B cell (primary cell): ENCODE measurements around the gene TK2. TPM values are rescaled to one million over a fixed set of nuclear protein-coding genes. Genes with fewer than 3 reads are reported as not detected.
A peak's percentile ranks its signal among the peaks of the same experiment; 100 is the strongest.

Experiments
- ATAC-seq: fragments of 200-7000 bp; cut with Tn5 transposase; one replicate; pipeline ENCODE4 v1.10.0; 2021; ENCODE audit warnings: low read depth, mild to moderate bottlenecking, moderate number of reproducible peaks, moderate library complexity
- CTCF ChIA-PET: fragments of 350-600 bp; sonication (Branson Sonifier 250); formaldehyde crosslinking; loops from one replicate; lab custom pipeline; 2021; ENCODE audit warnings: antibody characterized with exemption, inconsistent platforms; lab: Charles Lee
- POLR2A ChIA-PET: fragments of 350-600 bp; sonication (Branson Sonifier 250); formaldehyde crosslinking; loops from one replicate; lab custom pipeline; 2021; ENCODE audit warnings: antibody characterized with exemption; lab: Charles Lee
- DNase-seq: peaks from one replicate; pipeline ENCODE4 v3.0.0; 2013
- H2AFZ ChIP-seq: 2 replicates; pipeline ENCODE4 v1.6.1; 2012; ENCODE audit warnings: mild to moderate bottlenecking, low read depth, low read length; ENCODE audit not compliant: insufficient read depth, poor library complexity, severe bottlenecking
- H3K27ac ChIP-seq, 2 donors: 1 replicate in 1 of 2; 2 replicates in 1 of 2; pipeline ENCODE4 v1.5.1; 2012 to 2013; ENCODE audit warnings: low read length in 2 of 2, mild to moderate bottlenecking in 2 of 2, moderate library complexity in 1 of 2
- H3K27me3 ChIP-seq, 4 experiments: fragments of 200-600 bp in 1 of 4; sonication (generic) in 1 of 4; replicated peaks in 1 of 4; 1 replicate in 2 of 4; 2 replicates in 2 of 4; pipeline versions ENCODE4 v1.6.1 to v1.7.0; 2013 to 2016; ENCODE audit warnings: low read length in 3 of 4, mild to moderate bottlenecking in 2 of 4, mixed read lengths in 1 of 4, moderate library complexity in 1 of 4; ENCODE audit not compliant: insufficient read depth in 4 of 4, control insufficient read depth in 3 of 4; ENCODE audit errors: control extremely low read depth in 1 of 4
- H3K36me3 ChIP-seq, 2 experiments: replicated peaks in 1 of 2; 1 replicate in 1 of 2; 2 replicates in 1 of 2; pipeline versions ENCODE4 v1.6.1 to v1.7.1; 2013; ENCODE audit warnings: low read length in 1 of 2; ENCODE audit not compliant: insufficient read depth in 2 of 2, control insufficient read depth in 1 of 2; ENCODE audit errors: control extremely low read depth in 1 of 2, extremely low read depth in 1 of 2
- H3K4me1 ChIP-seq, 2 donors: fragments of 200-600 bp in 1 of 2; sonication (generic) in 1 of 2; 1 replicate in 1 of 2; 2 replicates in 1 of 2; pipeline versions ENCODE4 v1.5.1 to v1.6.1; 2013 to 2017; ENCODE audit warnings: low read length in 2 of 2; ENCODE audit not compliant: control insufficient read depth in 2 of 2, insufficient read depth in 2 of 2
- H3K4me2 ChIP-seq: replicated peaks from 2 replicates; pipeline ENCODE3; 2012; ENCODE audit warnings: mild to moderate bottlenecking, low read depth, low read length; ENCODE audit not compliant: poor library complexity, severe bottlenecking
- H3K4me3 ChIP-seq, 5 experiments: fragments of 200-600 bp in 1 of 5; sonication (generic) in 1 of 5; 1 replicate in 3 of 5; 2 replicates in 2 of 5; pipeline versions ENCODE4 v1.5.1 to v1.7.0; 2011 to 2016; ENCODE audit warnings: low read length in 4 of 5, mild to moderate bottlenecking in 4 of 5, low read depth in 2 of 5, control low read depth in 1 of 5, moderate library complexity in 1 of 5; ENCODE audit not compliant: insufficient read depth in 1 of 5; ENCODE audit errors: control extremely low read depth in 1 of 5, extremely low read depth in 1 of 5
- H3K79me2 ChIP-seq: fragments of 200-600 bp; sonication (generic); one replicate; pipeline ENCODE4 v1.6.0; 2016; ENCODE audit warnings: low read length; ENCODE audit not compliant: control insufficient read depth, insufficient read depth
- H3K9ac ChIP-seq: fragments of 200-600 bp; sonication (generic); 2 replicates; pipeline ENCODE4 v1.6.1; 2017; ENCODE audit warnings: mild to moderate bottlenecking, low read length, moderate library complexity
- H3K9me3 ChIP-seq, 3 donors: one replicate each; pipeline versions ENCODE4 v1.6.1 to v1.7.1; 2013; ENCODE audit warnings: low read length in 2 of 3; ENCODE audit not compliant: control insufficient read depth in 2 of 3, insufficient read depth in 1 of 3; ENCODE audit errors: control extremely low read depth in 1 of 3
- H4K20me1 ChIP-seq: 2 replicates; pipeline ENCODE4 v1.6.0; 2012; ENCODE audit warnings: mild to moderate bottlenecking, low read length; ENCODE audit not compliant: insufficient read depth, control insufficient read depth, poor library complexity, severe bottlenecking
- H3K27ac Mint-ChIP-seq: one replicate; pipeline ENCODE4 v1.8.0; 2021; ENCODE audit warnings: mixed read lengths
- H3K27me3 Mint-ChIP-seq: one replicate; pipeline ENCODE4 v1.8.0; 2021; ENCODE audit warnings: mixed read lengths
- H3K4me1 Mint-ChIP-seq: one replicate; pipeline ENCODE4 v1.8.0; 2021; ENCODE audit warnings: mixed read lengths
- H3K4me3 Mint-ChIP-seq: one replicate; pipeline ENCODE4 v1.8.0; 2021; ENCODE audit warnings: mixed read lengths
- H3K9me3 Mint-ChIP-seq: one replicate; pipeline ENCODE4 v1.8.0; 2022; ENCODE audit warnings: mixed read lengths; ENCODE audit not compliant: insufficient read depth
- EZH2 ChIP-seq: IDR thresholded peaks from 2 replicates; pipeline ENCODE4 v1.6.1; 2012; ENCODE audit warnings: borderline replicate concordance, low read depth, mild to moderate bottlenecking, moderate library complexity, low read length; ENCODE audit not compliant: insufficient read depth, poor library complexity, severe bottlenecking
- WGBS: methylation state at CpG from one replicate; pipeline ENCODE4 v1.1.5; 2013; ENCODE audit warnings: missing lambda C conversion rate; ENCODE audit not compliant: insufficient coverage; 5-methylcytosine and 5-hydroxymethylcytosine counted together
- intact Hi-C: fragments of 100-400 bp; cut with micrococcal nuclease; formaldehyde crosslinking; loops from one replicate; pipeline ENCODE4 v1.10.0; 2022
- polyA plus RNA-seq: library from polyadenylated mRNA; depleted of rRNA; stranded (reverse); fragments of >200 nt; gene quantifications from 2 replicates; pipeline ENCODE4 v1.2.3, GENCODE V29; 2012
- total RNA-seq, 2 donors: library from RNA; stranded (reverse); fragments of 120-200 nt in 1 of 2; gene quantifications; 1 replicate in 1 of 2; 2 replicates in 1 of 2; pipeline versions ENCODE4 v1.2.3 to v1.2.4, GENCODE V29; 2013 to 2022
- TF ChIP-seq, protein P1 (sequence below): fragments of 200-600 bp; IDR thresholded peaks from one replicate; pipeline ENCODE4 v1.8.0; 2022; ENCODE audit warnings: antibody characterized with exemption, mild to moderate bottlenecking

Gene TK2
- total and polyA plus RNA-seq, 2 donors (not counting 1 experiment from before 2014, with no cell fraction given): 2.9 to 9.7 TPM

DNA sequence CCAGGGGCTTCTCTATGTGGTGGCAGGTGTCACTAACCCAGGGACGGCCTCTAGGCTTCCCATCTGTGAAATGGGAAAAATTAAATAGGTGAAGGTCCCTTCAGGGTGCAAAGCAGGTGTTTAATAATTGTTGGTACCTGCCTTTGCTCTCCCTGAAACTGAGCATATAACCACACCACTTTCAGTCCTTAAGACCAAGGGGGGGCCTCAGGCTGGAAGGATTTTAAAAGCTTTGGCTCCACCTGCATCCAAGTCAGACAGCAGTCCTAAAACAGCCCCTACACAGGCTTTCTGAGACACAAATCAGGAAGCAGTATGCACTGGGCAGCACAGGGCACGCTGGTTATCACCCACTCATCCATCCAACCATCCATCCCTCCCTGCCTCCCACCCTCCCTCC is 55.0 kb downstream of the TK2 start:
- Histone ChIP-seq H3K4me3 (no peak overlapping the region), H4K20me1 (no peaks in the 10 kb centered on the region), H3K9me3 (peaks cover 0 to 4% (median 0%) of the 10 kb centered on the region in 3 donors), H3K4me2 (no peak overlapping the region), H3K27me3 (peaks cover 0 to 19% (median 0%) of the 10 kb centered on the region in 4 experiments), H3K79me2 (no peaks in the 10 kb centered on the region), H3K4me1 (no peaks in the 10 kb centered on the region), H3K9ac (no peak overlapping the region), H3K36me3 (no peaks in the 10 kb centered on the region), H2AFZ (no peak overlapping the region), H3K27ac (no peak overlapping the region)
- Mint-ChIP-seq H3K4me1 (peaks cover 5% of the 10 kb centered on the region), H3K9me3 (no peaks in the 10 kb centered on the region), H3K27ac (no peak overlapping the region), H3K4me3 (no peak overlapping the region), H3K27me3 (peaks cover 8% of the 10 kb centered on the region)
- CTCF ChIA-PET: no interaction called here
- intact Hi-C loops: no loop called here
- TF ChIP-seq EZH2: no peak
- TF ChIP-seq, protein P1, sequence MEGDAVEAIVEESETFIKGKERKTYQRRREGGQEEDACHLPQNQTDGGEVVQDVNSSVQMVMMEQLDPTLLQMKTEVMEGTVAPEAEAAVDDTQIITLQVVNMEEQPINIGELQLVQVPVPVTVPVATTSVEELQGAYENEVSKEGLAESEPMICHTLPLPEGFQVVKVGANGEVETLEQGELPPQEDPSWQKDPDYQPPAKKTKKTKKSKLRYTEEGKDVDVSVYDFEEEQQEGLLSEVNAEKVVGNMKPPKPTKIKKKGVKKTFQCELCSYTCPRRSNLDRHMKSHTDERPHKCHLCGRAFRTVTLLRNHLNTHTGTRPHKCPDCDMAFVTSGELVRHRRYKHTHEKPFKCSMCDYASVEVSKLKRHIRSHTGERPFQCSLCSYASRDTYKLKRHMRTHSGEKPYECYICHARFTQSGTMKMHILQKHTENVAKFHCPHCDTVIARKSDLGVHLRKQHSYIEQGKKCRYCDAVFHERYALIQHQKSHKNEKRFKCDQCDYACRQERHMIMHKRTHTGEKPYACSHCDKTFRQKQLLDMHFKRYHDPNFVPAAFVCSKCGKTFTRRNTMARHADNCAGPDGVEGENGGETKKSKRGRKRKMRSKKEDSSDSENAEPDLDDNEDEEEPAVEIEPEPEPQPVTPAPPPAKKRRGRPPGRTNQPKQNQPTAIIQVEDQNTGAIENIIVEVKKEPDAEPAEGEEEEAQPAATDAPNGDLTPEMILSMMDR: no peak
- 100% methylated on average over 1 of the region's 2 CpGs for WGBS
- POLR2A ChIA-PET: no interaction called here
- DNase-seq (no peak), ATAC-seq (no peak)

DNA sequence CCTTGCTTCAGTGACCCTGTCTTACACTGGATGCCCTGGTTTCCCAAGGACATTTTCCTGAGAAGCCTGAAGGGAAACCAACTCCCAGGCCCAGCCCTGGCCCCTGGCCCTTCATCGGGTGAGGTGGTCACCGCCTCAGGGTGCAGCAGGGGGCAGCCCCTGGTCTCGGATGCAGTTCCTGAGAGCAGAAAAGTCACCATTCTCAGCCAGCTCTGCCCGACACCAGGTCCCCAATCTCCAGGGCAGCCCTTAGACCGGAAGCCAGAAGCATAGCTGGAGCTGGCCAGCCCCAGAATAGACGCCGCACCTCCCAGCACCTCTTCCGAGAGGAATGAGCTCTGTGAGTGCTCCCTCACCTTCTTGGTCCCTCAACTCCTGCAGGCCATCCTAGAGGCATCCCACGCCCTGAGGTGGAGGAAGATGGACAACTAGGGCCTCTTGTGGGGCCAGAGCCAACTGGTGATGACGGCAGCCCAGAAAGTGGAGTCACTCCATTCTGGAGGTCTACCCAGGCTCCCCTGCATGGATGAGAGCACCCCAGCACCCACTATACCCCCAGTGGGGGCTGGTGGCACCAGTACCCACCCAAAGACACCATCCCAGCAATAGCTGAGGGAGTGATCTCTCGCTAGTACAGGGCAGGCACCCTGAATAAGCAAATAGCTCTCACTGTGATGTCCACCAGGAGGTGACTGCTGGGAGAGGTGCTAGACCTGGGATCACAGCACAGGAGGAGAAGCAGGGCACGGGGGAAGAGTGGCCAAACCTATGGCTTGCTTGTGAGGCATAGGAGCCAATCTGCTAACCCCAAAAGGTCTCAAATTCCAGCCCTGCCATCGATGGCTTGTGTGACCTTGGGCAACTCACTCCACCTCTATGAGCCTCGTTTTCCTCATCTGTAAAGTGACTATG is 56.2 kb downstream of the TK2 start:
- peaks cover 4% of the 10 kb centered on the region for H3K4me1 Mint-ChIP-seq
- no peak for ATAC-seq
- Histone ChIP-seq H3K27ac (no peak overlapping the region), H3K4me2 (no peak overlapping the region), H3K27me3 (peaks cover 0 to 19% (median 0%) of the 10 kb centered on the region in 4 experiments), H2AFZ (no peak overlapping the region), H3K36me3 (no peaks in the 10 kb centered on the region), H3K4me3 (no peak overlapping the region), H3K9me3 (peaks cover 0 to 4% (median 0%) of the 10 kb centered on the region in 3 donors), H3K9ac (no peak overlapping the region), H3K4me1 (no peaks in the 10 kb centered on the region), H3K79me2 (no peaks in the 10 kb centered on the region), H4K20me1 (no peaks in the 10 kb centered on the region)
- WGBS: 95% methylated on average over 7 of the region's 14 CpGs
- POLR2A ChIA-PET: no interaction called here
- H3K4me3 Mint-ChIP-seq: no peak overlapping the region
- H3K27ac Mint-ChIP-seq: no peak overlapping the region
- TF ChIP-seq EZH2: no peak
- TF ChIP-seq, protein P1: no peak
- intact Hi-C loops: no loop called here
- CTCF ChIA-PET: no interaction called here
- peaks cover 8% of the 10 kb centered on the region for H3K27me3 Mint-ChIP-seq
- DNase-seq: peak; percentile 4
- H3K9me3 Mint-ChIP-seq: no peaks in the 10 kb centered on the region
